Gastrocnemius medialis (tissue), 4 donors: Measurements from ENCODE around the gene SHROOM3. TPM values are rescaled to one million over a fixed set of nuclear protein-coding genes. Genes with fewer than 3 reads are reported as not detected.

ENCODE experiments used
- ATAC-seq, 2 donors: fragments of 150-250 bp; one replicate each; pipeline ENCODE4 v1.9.1; 2016
- DNase-seq, 2 donors: peaks; one replicate each; pipeline ENCODE4 v3.0.0-alpha.2; 2019
- H3K27ac ChIP-seq, 4 donors: fragments of 200-600 bp; sonication (generic); 1 replicate in 1 of 4; 2 replicates in 3 of 4; pipeline ENCODE4 v1.5.1; 2016 to 2018; ENCODE audit warnings: mild to moderate bottlenecking in 2 of 4, moderate library complexity in 1 of 4
- H3K27me3 ChIP-seq, 3 donors: fragments of 200-600 bp; sonication (generic) in 2 of 3; 1 replicate in 1 of 3; 2 replicates in 2 of 3; pipeline versions ENCODE4 v1.5.1 to v1.6.0; 2016 to 2019; ENCODE audit warnings: mild to moderate bottlenecking in 1 of 3, moderate library complexity in 1 of 3
- H3K36me3 ChIP-seq, 2 donors: fragments of 200-600 bp; sonication (generic) in 1 of 2; one replicate each; pipeline ENCODE4 v1.5.1; 2017 to 2018
- H3K4me1 ChIP-seq, 2 donors: fragments of 200-600 bp; sonication (generic) in 1 of 2; one replicate each; pipeline ENCODE4 v1.5.1; 2016 to 2017; ENCODE audit warnings: mild to moderate bottlenecking in 2 of 2
- H3K4me3 ChIP-seq, 4 donors: fragments of 200-600 bp; sonication (generic) in 3 of 4; 1 replicate in 1 of 4; 2 replicates in 3 of 4; pipeline ENCODE4 v1.5.1; 2016 to 2019; ENCODE audit warnings: mild to moderate bottlenecking in 2 of 4
- H3K9me3 ChIP-seq, 3 donors: fragments of 200-600 bp; sonication (generic) in 2 of 3; 1 replicate in 1 of 3; 2 replicates in 2 of 3; pipeline ENCODE4 v1.5.1; 2016 to 2019
- POLR2A ChIP-seq, 2 donors: fragments of 450-650 bp; IDR thresholded peaks; one replicate each; pipeline ENCODE4 v1.6.1; 2017; ENCODE audit warnings: antibody characterized with exemption in 2 of 2, mild to moderate bottlenecking in 2 of 2, moderate library complexity in 2 of 2
- in situ Hi-C, 4 donors: fragments of 200-750 bp; cut with MboI; loops; one replicate each; pipeline versions ENCODE4 v1.15.0 to v1.8.0; 2017; ENCODE audit warnings: low sequenced_read_pairs in 4 of 4
- intact Hi-C: fragments of 100-400 bp; cut with DNase I; formaldehyde crosslinking; loops from one replicate; pipeline ENCODE4 v1.15.1; 2023; ENCODE audit warnings: low total_unique reads
- total RNA-seq, 4 donors: library from RNA; depleted of rRNA; stranded (reverse); fragments of >200 nt; gene quantifications; one replicate each; pipeline versions ENCODE4 v1.1.0 to v1.2.3, GENCODE V29; 2016
- TF ChIP-seq, protein P1 (sequence below), 5 experiments: fragments of 450-650 bp in 3 of 5; fragments of 200-600 bp in 2 of 5; sonication (generic) in 2 of 5; IDR thresholded peaks in 4 of 5; conservative IDR thresholded peaks in 1 of 5; 1 replicate in 4 of 5; 2 replicates in 1 of 5; pipeline ENCODE4 v1.5.1; 2016 to 2019; ENCODE audit warnings: antibody characterized with exemption in 5 of 5, mild to moderate bottlenecking in 3 of 5, moderate library complexity in 3 of 5

SHROOM3 gene
- total RNA-seq, 4 donors from 2014 or later: 0.20 to 1.7 (median 0.98) TPM

DNA sequence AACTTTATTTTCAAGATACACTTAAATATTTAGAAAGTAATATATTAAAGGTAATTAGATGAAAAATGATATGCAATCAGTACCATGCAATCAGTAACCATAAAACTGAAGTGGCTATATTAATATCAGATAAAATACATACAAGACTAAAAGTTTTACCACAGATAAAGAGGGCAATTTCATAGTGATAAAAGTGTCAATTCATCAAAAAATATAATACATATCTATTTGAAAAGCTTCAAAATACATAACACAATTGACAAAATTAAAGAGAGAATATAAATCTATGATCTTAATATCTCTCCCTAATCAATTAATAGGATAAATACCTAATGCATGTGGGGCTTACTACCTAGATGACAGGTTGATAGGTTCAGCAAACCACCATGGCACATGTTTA is 357.4 kb downstream of the SHROOM3 start:
- no peak for TF ChIP-seq POLR2A (IDR thresholded peaks at IDR 0.05)
- TF ChIP-seq, protein P1, sequence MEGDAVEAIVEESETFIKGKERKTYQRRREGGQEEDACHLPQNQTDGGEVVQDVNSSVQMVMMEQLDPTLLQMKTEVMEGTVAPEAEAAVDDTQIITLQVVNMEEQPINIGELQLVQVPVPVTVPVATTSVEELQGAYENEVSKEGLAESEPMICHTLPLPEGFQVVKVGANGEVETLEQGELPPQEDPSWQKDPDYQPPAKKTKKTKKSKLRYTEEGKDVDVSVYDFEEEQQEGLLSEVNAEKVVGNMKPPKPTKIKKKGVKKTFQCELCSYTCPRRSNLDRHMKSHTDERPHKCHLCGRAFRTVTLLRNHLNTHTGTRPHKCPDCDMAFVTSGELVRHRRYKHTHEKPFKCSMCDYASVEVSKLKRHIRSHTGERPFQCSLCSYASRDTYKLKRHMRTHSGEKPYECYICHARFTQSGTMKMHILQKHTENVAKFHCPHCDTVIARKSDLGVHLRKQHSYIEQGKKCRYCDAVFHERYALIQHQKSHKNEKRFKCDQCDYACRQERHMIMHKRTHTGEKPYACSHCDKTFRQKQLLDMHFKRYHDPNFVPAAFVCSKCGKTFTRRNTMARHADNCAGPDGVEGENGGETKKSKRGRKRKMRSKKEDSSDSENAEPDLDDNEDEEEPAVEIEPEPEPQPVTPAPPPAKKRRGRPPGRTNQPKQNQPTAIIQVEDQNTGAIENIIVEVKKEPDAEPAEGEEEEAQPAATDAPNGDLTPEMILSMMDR (IDR thresholded peaks at IDR 0.05 in 4 of 5, conservative IDR thresholded peaks at IDR 0.05 in 1 of 5): no peak

DNA sequence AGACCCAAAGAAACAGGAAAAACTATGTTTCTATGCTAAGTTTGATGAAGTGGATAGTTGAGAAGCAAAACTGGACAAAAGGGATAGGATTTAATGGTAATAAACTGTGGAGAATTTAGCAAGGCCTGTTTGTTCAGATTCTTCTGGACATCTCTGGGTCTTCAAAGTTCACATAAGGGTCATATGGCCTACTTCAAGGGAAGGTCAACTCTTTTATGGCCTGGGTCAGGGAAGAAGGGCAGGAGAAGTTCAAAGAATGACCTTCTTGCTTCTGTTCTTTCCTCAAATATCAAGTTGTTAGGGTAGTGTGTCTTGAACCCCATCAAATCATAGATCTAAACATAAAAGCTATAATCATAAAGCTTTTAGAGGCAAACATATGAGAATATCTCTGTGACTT is 360.2 kb downstream of the SHROOM3 start:
- no peaks in the 10 kb centered on the region for H3K4me1 ChIP-seq
- H3K9me3 ChIP-seq: no peaks in the 10 kb centered on the region
- intact Hi-C loops (no loop called here), in situ Hi-C loops (no loop called here)
- DNase-seq: no peak
- no peak for ATAC-seq
- no peak overlapping the region for H3K27ac ChIP-seq
- no peak for TF ChIP-seq POLR2A (IDR thresholded peaks at IDR 0.05)
- TF ChIP-seq, protein P1 (IDR thresholded peaks at IDR 0.05 in 4 of 5, conservative IDR thresholded peaks at IDR 0.05 in 1 of 5): no peak
- no peak overlapping the region for H3K4me3 ChIP-seq
- no peaks in the 10 kb centered on the region for H3K27me3 ChIP-seq
- no peaks in the 10 kb centered on the region for H3K36me3 ChIP-seq

More for the DNA sequence above, 357.4 kb downstream of the SHROOM3 start:
- no peaks in the 10 kb centered on the region for H3K27me3 ChIP-seq
- H3K36me3 ChIP-seq: no peaks in the 10 kb centered on the region
- no peak for ATAC-seq
- no peaks in the 10 kb centered on the region for H3K9me3 ChIP-seq
- no peaks in the 10 kb centered on the region for H3K4me1 ChIP-seq
- H3K4me3 ChIP-seq: no peak overlapping the region
- H3K27ac ChIP-seq: no peak overlapping the region
- in situ Hi-C loops (no loop called here), intact Hi-C loops (no loop called here)
- no peak for DNase-seq

- intact Hi-C loops (no loop called here), in situ Hi-C loops (no loop called here)
- H3K9me3 ChIP-seq: no peaks in the 10 kb centered on the region
- no peaks in the 10 kb centered on the region for H3K27me3 ChIP-seq
- ATAC-seq: no peak
- H3K27ac ChIP-seq: no peak overlapping the region
- H3K4me1 ChIP-seq: no peaks in the 10 kb centered on the region
- no peak overlapping the region for H3K4me3 ChIP-seq
- no peaks in the 10 kb centered on the region for H3K36me3 ChIP-seq
- DNase-seq: no peak
- TF ChIP-seq, protein P1 (IDR thresholded peaks at IDR 0.05 in 4 of 5, conservative IDR thresholded peaks at IDR 0.05 in 1 of 5): no peak
- TF ChIP-seq POLR2A (IDR thresholded peaks at IDR 0.05): no peak
These were observed 364.1 kb downstream of the SHROOM3 start for GRCh38 chr4:76799140-76799539.

DNA sequence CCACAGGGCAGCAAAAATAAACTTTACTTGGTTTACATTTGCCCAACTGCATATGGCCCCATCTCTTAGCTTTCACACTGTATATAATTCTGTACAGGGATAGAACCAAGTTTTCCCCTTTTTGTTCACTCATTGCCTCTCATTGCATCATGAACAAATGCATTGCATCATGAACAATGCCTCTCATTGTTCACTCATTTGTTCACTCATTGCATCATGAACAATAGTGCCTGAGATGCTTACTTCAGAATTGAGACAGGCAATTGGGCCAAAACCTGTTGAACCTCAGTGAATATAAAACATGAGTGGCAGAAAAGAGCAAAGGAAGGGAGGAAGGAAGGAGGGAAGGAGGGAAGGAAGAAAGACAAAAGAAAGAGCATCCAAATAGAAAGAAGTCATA is 364.7 kb downstream of the SHROOM3 start:
- no peak for TF ChIP-seq POLR2A (IDR thresholded peaks at IDR 0.05)
- TF ChIP-seq, protein P1 (IDR thresholded peaks at IDR 0.05 in 4 of 5, conservative IDR thresholded peaks at IDR 0.05 in 1 of 5): no peak
- no peaks in the 10 kb centered on the region for H3K4me1 ChIP-seq
- no peak overlapping the region for H3K27ac ChIP-seq
- intact Hi-C loops (no loop called here), in situ Hi-C loops (no loop called here)
- no peaks in the 10 kb centered on the region for H3K36me3 ChIP-seq
- H3K4me3 ChIP-seq: no peak overlapping the region
- no peaks in the 10 kb centered on the region for H3K27me3 ChIP-seq
- no peaks in the 10 kb centered on the region for H3K9me3 ChIP-seq
- ATAC-seq: no peak
- no peak for DNase-seq

DNA sequence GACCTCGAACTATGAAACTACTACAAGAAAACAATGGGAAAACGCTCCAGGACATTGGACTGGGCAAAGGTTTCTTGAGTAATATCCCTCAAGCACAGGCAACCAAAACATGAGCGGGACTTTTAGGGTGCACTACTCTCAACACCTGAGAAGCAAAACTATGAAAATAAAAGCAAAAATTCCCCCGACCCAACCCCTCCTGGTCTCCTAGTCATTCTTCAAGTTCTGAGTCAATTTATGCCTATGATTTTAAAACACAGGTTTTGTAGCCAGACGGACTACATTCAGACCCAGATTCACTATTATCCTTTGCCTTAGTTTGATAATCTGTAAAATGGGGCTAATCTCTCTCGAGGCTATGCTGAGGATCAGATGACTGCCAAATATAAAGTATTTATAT is 365.9 kb downstream of the SHROOM3 start:
- Histone ChIP-seq H3K4me1 (no peaks in the 10 kb centered on the region), H3K36me3 (no peaks in the 10 kb centered on the region), H3K27ac (no peak overlapping the region), H3K4me3 (no peak overlapping the region), H3K9me3 (no peaks in the 10 kb centered on the region), H3K27me3 (no peaks in the 10 kb centered on the region)
- no peak for TF ChIP-seq POLR2A (IDR thresholded peaks at IDR 0.05)
- TF ChIP-seq, protein P1 (IDR thresholded peaks at IDR 0.05 in 4 of 5, conservative IDR thresholded peaks at IDR 0.05 in 1 of 5): no peak
- no peak for ATAC-seq
- no peak for DNase-seq
- in situ Hi-C loops (no loop called here), intact Hi-C loops (no loop called here)
